OCI-LY1 (cell line): Measurements from ENCODE around the gene HMG20A.

ENCODE experiments used
- EZH2 ChIP-seq: fragments of 200-600 bp; sonication (generic), shearing (Covaris generic); IDR thresholded peaks from 2 replicates; pipeline ENCODE4 v1.8.0; 2017; ENCODE audit warnings: borderline replicate concordance, mixed run types, mild to moderate bottlenecking, antibody characterized with exemption, low read length, moderate library complexity, mixed read lengths
- TF ChIP-seq, protein P1 (sequence below): fragments of 200-600 bp; sonication (generic), shearing (Covaris generic); IDR thresholded peaks from 2 replicates; pipeline ENCODE4 v1.5.1; 2017; ENCODE audit warnings: mild to moderate bottlenecking, antibody characterized with exemption, low read length, moderate library complexity, mixed read lengths

- TF ChIP-seq, protein P1, sequence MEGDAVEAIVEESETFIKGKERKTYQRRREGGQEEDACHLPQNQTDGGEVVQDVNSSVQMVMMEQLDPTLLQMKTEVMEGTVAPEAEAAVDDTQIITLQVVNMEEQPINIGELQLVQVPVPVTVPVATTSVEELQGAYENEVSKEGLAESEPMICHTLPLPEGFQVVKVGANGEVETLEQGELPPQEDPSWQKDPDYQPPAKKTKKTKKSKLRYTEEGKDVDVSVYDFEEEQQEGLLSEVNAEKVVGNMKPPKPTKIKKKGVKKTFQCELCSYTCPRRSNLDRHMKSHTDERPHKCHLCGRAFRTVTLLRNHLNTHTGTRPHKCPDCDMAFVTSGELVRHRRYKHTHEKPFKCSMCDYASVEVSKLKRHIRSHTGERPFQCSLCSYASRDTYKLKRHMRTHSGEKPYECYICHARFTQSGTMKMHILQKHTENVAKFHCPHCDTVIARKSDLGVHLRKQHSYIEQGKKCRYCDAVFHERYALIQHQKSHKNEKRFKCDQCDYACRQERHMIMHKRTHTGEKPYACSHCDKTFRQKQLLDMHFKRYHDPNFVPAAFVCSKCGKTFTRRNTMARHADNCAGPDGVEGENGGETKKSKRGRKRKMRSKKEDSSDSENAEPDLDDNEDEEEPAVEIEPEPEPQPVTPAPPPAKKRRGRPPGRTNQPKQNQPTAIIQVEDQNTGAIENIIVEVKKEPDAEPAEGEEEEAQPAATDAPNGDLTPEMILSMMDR, result no peak
- no peak for TF ChIP-seq EZH2
Observed at GRCh38 chr15:77502379-77503095, 81.8 kb downstream of the HMG20A start.
